ENCODE measurements around the gene TCF7L1.

TCF7L1 gene

GRCh38 chr2:85253890-85254289, 120.7 kb downstream of the TCF7L1 start:
- DNase-seq (ENCODE audit: low read depth in 2 of 2): no peak

GRCh38 chr2:85254540-85255300, 121.5 kb downstream of the TCF7L1 start:
- no peak for DNase-seq (ENCODE audit: low read depth in 2 of 2)

- no peak for DNase-seq (ENCODE audit: low read depth in 2 of 2)
These were observed 122.2 kb downstream of the TCF7L1 start for GRCh38 chr2:85255456-85255812.

- no peak for DNase-seq (ENCODE audit: low read depth in 2 of 2)
These were observed 122.8 kb downstream of the TCF7L1 start for GRCh38 chr2:85255813-85256594.

GRCh38 chr2:85257359-85257969, 124.3 kb downstream of the TCF7L1 start:
- no peak for DNase-seq (ENCODE audit: low read depth in 2 of 2)

GRCh38 chr2:85257970-85258605, 124.9 kb downstream of the TCF7L1 start:
- no peak for DNase-seq (ENCODE audit: low read depth in 2 of 2)

GRCh38 chr2:85259101-85259590, 126.0 kb downstream of the TCF7L1 start:
- no peak for DNase-seq (ENCODE audit: low read depth in 2 of 2)

- DNase-seq (ENCODE audit: low read depth in 2 of 2): no peak
These were observed 126.7 kb downstream of the TCF7L1 start for GRCh38 chr2:85259879-85260278.

GRCh38 chr2:85263591-85263990, 130.4 kb downstream of the TCF7L1 start:
- no peak for DNase-seq (ENCODE audit: low read depth in 2 of 2)

- DNase-seq (ENCODE audit: low read depth in 2 of 2): no peak
These were observed 131.3 kb downstream of the TCF7L1 start for GRCh38 chr2:85264471-85264870.

GRCh38 chr2:85265304-85265703, 132.1 kb downstream of the TCF7L1 start:
- DNase-seq (ENCODE audit: low read depth in 2 of 2): no peak

GRCh38 chr2:85266146-85267041, 133.2 kb downstream of the TCF7L1 start:
- peak; percentile 65 to 77 for DNase-seq (ENCODE audit: low read depth in 2 of 2)

GRCh38 chr2:85269959-85270358, 136.8 kb downstream of the TCF7L1 start:
- DNase-seq (ENCODE audit: low read depth in 2 of 2): no peak

- no peak for DNase-seq (ENCODE audit: low read depth in 2 of 2)
These were observed 139.2 kb downstream of the TCF7L1 start for GRCh38 chr2:85272357-85272756.

GRCh38 chr2:85273738-85274731, 140.8 kb downstream of the TCF7L1 start:
- no peak for DNase-seq (ENCODE audit: low read depth in 2 of 2)

GRCh38 chr2:85275984-85276540, 142.9 kb downstream of the TCF7L1 start:
- no peak for DNase-seq (ENCODE audit: low read depth in 2 of 2)

- no peak for DNase-seq (ENCODE audit: low read depth in 2 of 2)
These were observed 143.5 kb downstream of the TCF7L1 start for GRCh38 chr2:85276571-85277118.

- no peak for DNase-seq (ENCODE audit: low read depth in 2 of 2)
These were observed 144.4 kb downstream of the TCF7L1 start for GRCh38 chr2:85277416-85278158.
